DOHH2 (cell line): ENCODE data around the gene MED13L.
"Not testable (repeated sequence)": the region's sequence is repeated elsewhere in the genome, so short reads cannot be mapped to it uniquely, and the experiment has no call there.

Source experiments
- H3F3A ChIP-seq: fragments of 200-600 bp; sonication (generic), shearing (Covaris generic); 2 replicates; pipeline ENCODE4 v1.6.0; 2016; ENCODE audit warnings: antibody characterized with exemption, mild to moderate bottlenecking; ENCODE audit not compliant: control insufficient read depth, insufficient read depth
- H3K27ac ChIP-seq: fragments of 200-600 bp; sonication (generic); 2 replicates; pipeline ENCODE4 v1.5.1; 2014; ENCODE audit warnings: low read depth, mild to moderate bottlenecking, low read length, moderate library complexity
- H3K27me3 ChIP-seq: fragments of 200-600 bp; sonication (generic); 2 replicates; pipeline ENCODE4 v1.6.1; 2014; ENCODE audit warnings: mild to moderate bottlenecking, low read length, mixed read lengths; ENCODE audit not compliant: control insufficient read depth
- H3K36me3 ChIP-seq: fragments of 200-600 bp; sonication (generic); 2 replicates; pipeline ENCODE4 v1.6.1; 2014; ENCODE audit warnings: mild to moderate bottlenecking, low read length, moderate library complexity, mixed read lengths; ENCODE audit not compliant: control insufficient read depth
- H3K4me1 ChIP-seq: fragments of 200-600 bp; sonication (generic); 2 replicates; pipeline ENCODE4 v1.6.1; 2014; ENCODE audit warnings: mild to moderate bottlenecking, low read length, mixed read lengths; ENCODE audit not compliant: control insufficient read depth
- H3K4me2 ChIP-seq: fragments of 200-600 bp; sonication (generic); 2 replicates; pipeline ENCODE4 v1.6.0; 2014; ENCODE audit warnings: mild to moderate bottlenecking, low read length, moderate library complexity
- H3K4me3 ChIP-seq: fragments of 200-600 bp; sonication (generic); 2 replicates; pipeline ENCODE4 v1.5.1; 2014; ENCODE audit warnings: mild to moderate bottlenecking, low read length, mixed read lengths
- H3K79me2 ChIP-seq: fragments of 200-600 bp; sonication (generic); 2 replicates; pipeline ENCODE4 v1.6.1; 2014; ENCODE audit warnings: mild to moderate bottlenecking, low read length, mixed read lengths; ENCODE audit not compliant: control insufficient read depth
- H3K9me2 ChIP-seq: fragments of 200-600 bp; sonication (generic); replicated peaks from 2 replicates; pipeline ENCODE4 v1.6.1; 2014; ENCODE audit warnings: mild to moderate bottlenecking, low read length, mixed read lengths; ENCODE audit not compliant: control insufficient read depth
- H3K9me3 ChIP-seq: fragments of 200-600 bp; sonication (generic); 2 replicates; pipeline ENCODE4 v1.6.1; 2014; ENCODE audit warnings: antibody characterized with exemption, low read length, mixed read lengths; ENCODE audit not compliant: control insufficient read depth, insufficient read depth
- H4K20me1 ChIP-seq: fragments of 200-600 bp; sonication (generic); 2 replicates; pipeline ENCODE4 v1.6.0; 2014; ENCODE audit warnings: low read depth, mild to moderate bottlenecking, antibody characterized with exemption, low read length, moderate library complexity; ENCODE audit not compliant: control insufficient read depth, insufficient read depth
- CTCF ChIP-seq: fragments of 200-600 bp; sonication (generic); IDR thresholded peaks from one replicate; pipeline ENCODE4 v1.5.1; 2014; ENCODE audit warnings: antibody characterized with exemption, mild to moderate bottlenecking, low read depth, low read length; ENCODE audit not compliant: poor library complexity, severe bottlenecking
- EZH2phosphoT487 ChIP-seq: fragments of 200-600 bp; sonication (generic); IDR thresholded peaks from 2 replicates; pipeline ENCODE4 v1.6.1; 2017; ENCODE audit warnings: borderline replicate concordance, mild to moderate bottlenecking, antibody characterized with exemption, low read length, moderate library complexity, mixed read lengths

Gene MED13L

DNA sequence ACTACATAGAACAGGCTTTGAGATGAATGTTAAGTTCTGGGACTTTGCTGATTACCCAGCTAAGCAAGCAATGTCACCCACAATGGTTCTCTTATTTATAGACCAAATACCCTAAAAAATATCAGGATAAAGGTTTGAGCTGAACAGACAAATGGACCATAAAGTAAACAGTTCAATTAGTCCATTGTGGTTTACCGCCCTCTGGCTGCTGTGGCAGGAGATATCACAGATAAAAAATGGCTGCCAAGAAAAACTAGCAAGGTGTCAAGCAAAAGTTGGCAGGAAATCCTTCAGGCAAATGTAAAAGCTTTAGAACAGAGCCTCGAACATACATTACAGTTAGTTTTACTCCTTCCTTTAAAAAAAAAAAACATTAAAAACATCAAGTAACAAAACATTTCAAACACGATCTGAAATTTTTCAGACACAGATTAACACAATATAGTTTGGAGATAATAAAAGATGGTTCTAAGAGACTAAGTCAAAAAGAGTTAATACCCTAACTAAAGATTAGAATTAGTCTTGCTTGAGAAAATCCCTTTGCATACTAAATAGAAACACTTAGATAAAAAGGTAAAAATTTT is 41.3 kb downstream of the MED13L start:
- no peaks in the 10 kb centered on the region for H3K9me2 ChIP-seq
- peak overlapping the region; percentile 41 for H3K4me2 ChIP-seq
- H3K4me1 ChIP-seq, result peaks cover 11% of the 10 kb centered on the region
- H3K4me3 ChIP-seq, result no peak overlapping the region
- no peaks in the 10 kb centered on the region for H3K27me3 ChIP-seq
- no peaks in the 10 kb centered on the region for H3K36me3 ChIP-seq
- H3K27ac ChIP-seq, result no peak overlapping the region
- H3K9me3 ChIP-seq, result no peaks in the 10 kb centered on the region
- H3K79me2 ChIP-seq, result peaks cover 22% of the 10 kb centered on the region
- H4K20me1 ChIP-seq, result peaks cover 9% of the 10 kb centered on the region; the same call in 1 of the 2 replicates
- H3F3A ChIP-seq, result peaks cover 5% of the 10 kb centered on the region; the same call in 1 of the 2 replicates
- no peak for TF ChIP-seq EZH2phosphoT487
- TF ChIP-seq CTCF, result peak; percentile 82

- not testable (repeated sequence) for H3F3A ChIP-seq, H3K9me3 ChIP-seq, H3K4me3 ChIP-seq, H3K4me2 ChIP-seq, H3K27me3 ChIP-seq, H3K36me3 ChIP-seq, H4K20me1 ChIP-seq, H3K9me2 ChIP-seq, H3K27ac ChIP-seq
- peaks cover 17% of the 10 kb centered on the region for H3K79me2 ChIP-seq
- H3K4me1 ChIP-seq, result peaks cover 11% of the 10 kb centered on the region
Observed at GRCh38 chr12:116234148-116234547, 43.3 kb downstream of the MED13L start.

DNA sequence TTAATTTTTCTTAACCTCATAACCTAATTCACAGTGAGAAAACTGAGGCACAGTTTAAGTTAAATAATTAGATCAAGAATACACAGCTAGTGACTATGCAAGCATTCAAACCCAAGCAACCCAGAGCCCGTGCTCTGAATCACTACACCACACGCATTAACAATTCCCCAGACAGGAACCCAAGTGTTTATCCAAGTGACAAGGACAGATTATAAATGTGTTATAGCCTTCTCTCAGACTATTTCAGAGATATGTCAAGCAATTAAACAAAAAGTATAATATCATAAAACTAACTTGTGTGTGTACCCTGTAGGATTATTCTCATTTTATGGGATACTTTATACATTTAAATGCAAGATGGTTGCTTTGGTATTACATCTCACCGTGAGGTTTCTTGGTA is 43.8 kb downstream of the MED13L start:
- Histone ChIP-seq H3K4me2 (no peak overlapping the region), H3K27me3 (no peaks in the 10 kb centered on the region), H3F3A (peaks cover 5% of the 10 kb centered on the region; the same call in 1 of the 2 replicates), H3K79me2 (peaks cover 17% of the 10 kb centered on the region), H3K4me1 (peaks cover 11% of the 10 kb centered on the region), H3K27ac (no peak overlapping the region), H3K9me3 (no peaks in the 10 kb centered on the region), H3K4me3 (no peak overlapping the region), H3K36me3 (no peaks in the 10 kb centered on the region), H3K9me2 (no peaks in the 10 kb centered on the region), H4K20me1 (0 out of 2 replicates have a peak, but pooled peaks cover 3% of the 10 kb centered on the region)
- TF ChIP-seq EZH2phosphoT487, result no peak
- TF ChIP-seq CTCF, result no peak

DNA sequence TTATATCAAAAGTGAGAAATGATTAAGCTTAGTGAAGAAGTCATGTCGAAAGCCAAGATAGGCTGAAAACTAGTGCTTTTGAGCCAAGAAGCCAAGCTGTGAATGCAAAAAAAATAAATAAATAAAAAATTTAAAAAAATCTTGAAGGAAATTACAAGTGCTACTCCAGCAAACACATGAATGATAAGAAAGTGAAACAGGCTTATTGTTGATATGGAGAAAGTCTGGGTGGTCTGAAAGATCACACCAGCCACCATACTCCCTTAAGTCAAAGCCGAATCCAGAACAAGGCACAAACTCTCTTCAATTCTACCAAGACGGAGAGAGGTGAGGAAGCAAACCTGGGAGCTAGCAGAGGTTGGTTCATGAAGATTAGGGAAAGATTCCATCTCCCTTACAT is 49.7 kb downstream of the MED13L start:
- no peaks in the 10 kb centered on the region for H3K4me1 ChIP-seq
- no peak overlapping the region for H3K27ac ChIP-seq
- no peak for TF ChIP-seq CTCF
- TF ChIP-seq EZH2phosphoT487, result no peak
- H3K79me2 ChIP-seq, result peaks cover 2% of the 10 kb centered on the region; the same call in 1 of the 2 replicates
- no peaks in the 10 kb centered on the region for H3K27me3 ChIP-seq
- no peaks in the 10 kb centered on the region for H4K20me1 ChIP-seq
- no peaks in the 10 kb centered on the region for H3K9me3 ChIP-seq
- no peaks in the 10 kb centered on the region for H3K36me3 ChIP-seq
- no peak overlapping the region for H3K4me2 ChIP-seq
- no peak overlapping the region for H3K4me3 ChIP-seq
- H3K9me2 ChIP-seq, result no peaks in the 10 kb centered on the region
- no peaks in the 10 kb centered on the region for H3F3A ChIP-seq
